Superior temporal gyrus (tissue), 1 donor: ENCODE results near the gene SSC5D.
"Not testable (repeated sequence)": the region's sequence is repeated elsewhere in the genome, so short reads cannot be mapped to it uniquely, and the experiment has no call there.

Experiments used
- DNase-seq: peaks from one replicate; pipeline ENCODE4 v3.0.0-alpha.2; 2016; ENCODE audit errors: extremely low spot score

The SSC5D gene

GRCh38 chr19:55487924-55488687, at the start of gene SSC5D:
SSC5D (plus strand) TSS chr19:55488436; CDS start chr19:55488590, 154 bp downstream.
- DNase-seq, result no peak

- DNase-seq, result no peak
Observed at GRCh38 chr19:55439052-55439451, 49.2 kb upstream of the SSC5D start.

- DNase-seq, result no peak
Observed at GRCh38 chr19:55440411-55441105, 47.7 kb upstream of the SSC5D start.

- DNase-seq, result no peak
Observed at GRCh38 chr19:55441319-55441691, 46.9 kb upstream of the SSC5D start.

GRCh38 chr19:55441692-55442321, 46.4 kb upstream of the SSC5D start:
- DNase-seq, result no peak

- DNase-seq, result no peak
Observed at GRCh38 chr19:55442372-55442961, 45.8 kb upstream of the SSC5D start.

GRCh38 chr19:55443045-55443823, 45.0 kb upstream of the SSC5D start, which contains the start of gene SHISA7:
SHISA7 (minus strand) TSS chr19:55443300; CDS start chr19:55442863, 437 bp downstream.
- DNase-seq, result peak; percentile 76

- DNase-seq, result no peak
Observed at GRCh38 chr19:55443824-55444480, 44.3 kb upstream of the SSC5D start.

- no peak for DNase-seq
Observed at GRCh38 chr19:55444646-55445045, 43.6 kb upstream of the SSC5D start.

GRCh38 chr19:55446060-55446459, 42.2 kb upstream of the SSC5D start:
- DNase-seq, result no peak

GRCh38 chr19:55447421-55448174, 40.6 kb upstream of the SSC5D start:
- DNase-seq, result peak; percentile 86

- not testable (repeated sequence) for DNase-seq
Observed at GRCh38 chr19:55448175-55448490, 40.1 kb upstream of the SSC5D start.

- no peak for DNase-seq
Observed at GRCh38 chr19:55449469-55449868, 38.8 kb upstream of the SSC5D start.

- no peak for DNase-seq
Observed at GRCh38 chr19:55451163-55451964, 36.9 kb upstream of the SSC5D start.

GRCh38 chr19:55451965-55452748, 36.1 kb upstream of the SSC5D start:
- DNase-seq, result peak; percentile 47

GRCh38 chr19:55452749-55453346, 35.4 kb upstream of the SSC5D start:
- peak; percentile 97 for DNase-seq

GRCh38 chr19:55453511-55454260, 34.5 kb upstream of the SSC5D start:
- peak; percentile 15 for DNase-seq
